Measurements from ENCODE around the gene RPS16. TPM values are rescaled to one million over a fixed set of nuclear protein-coding genes. Genes with fewer than 3 reads are reported as not detected.

The RPS16 gene
- total and polyA plus RNA-seq, 2 donors (not counting 1 experiment from before 2014, with no cell fraction given) = 3,910 to 6,448 TPM

DNA sequence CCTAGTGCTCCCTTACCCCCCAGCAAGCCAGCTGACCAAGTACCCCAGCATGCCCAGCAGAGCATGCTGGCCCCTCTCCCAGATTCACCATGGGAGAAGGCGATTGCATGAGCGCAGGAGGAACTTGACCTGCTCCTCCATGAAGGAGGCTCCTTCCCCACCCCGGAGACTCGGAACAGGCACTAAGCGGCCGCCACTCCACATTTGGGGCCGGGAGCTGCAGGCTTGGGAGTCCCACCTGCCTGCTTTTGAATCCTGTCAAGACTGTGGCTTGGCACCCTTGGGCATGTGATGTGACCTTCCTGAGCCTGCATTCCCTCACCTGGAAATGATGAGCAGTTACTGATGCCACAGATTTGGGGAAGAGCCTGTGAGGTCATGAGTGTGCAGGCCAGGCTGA is 32.2 kb upstream of the RPS16 start:
- no peak overlapping the region for H3K4me2 ChIP-seq (replicated peaks; ENCODE audit: low read depth, low read length, poor library complexity, severe bottlenecking)
- no peaks in the 10 kb centered on the region for H3K27me3 Mint-ChIP-seq
- no peaks in the 10 kb centered on the region for H3K4me1 ChIP-seq (ENCODE audit: control insufficient read depth in 2 of 2, insufficient read depth in 2 of 2, low read length in 2 of 2)
- DNase-seq = no peak
- WGBS (ENCODE audit: insufficient coverage) = 94% methylated on average over 7 of the region's 7 CpGs
- no peaks in the 10 kb centered on the region for H3K4me1 Mint-ChIP-seq
- ChIA-PET POLR2A (interaction anchor here (0.7 kb wide), 1 partner anchor 33 kb away, joined by 3 read pairs; no protein-coding TSS in a partner anchor), CTCF (interaction anchor here (1.0 to 2.4 kb wide), 3 partner anchors 9 to 27 kb away, joined by 3 to 6 read pairs (median 3); no protein-coding TSS in a partner anchor)
- H3K36me3 ChIP-seq (replicated peaks in 1 of 2; ENCODE audit: control extremely low read depth in 1 of 2, control insufficient read depth in 1 of 2, extremely low read depth in 1 of 2, insufficient read depth in 2 of 2, low read length in 1 of 2) = peaks cover 17 to 94% of the 10 kb centered on the region in 2 experiments
- no peak overlapping the region for H2AFZ ChIP-seq (ENCODE audit: insufficient read depth, low read depth, low read length, poor library complexity, severe bottlenecking)
- H3K9me3 ChIP-seq (ENCODE audit: control extremely low read depth in 1 of 3, control insufficient read depth in 2 of 3, insufficient read depth in 1 of 3, low read length in 2 of 3) = no peaks in the 10 kb centered on the region
- H3K4me3 ChIP-seq (ENCODE audit: control extremely low read depth in 1 of 5, extremely low read depth in 1 of 5, insufficient read depth in 1 of 5, low read depth in 2 of 5, low read length in 4 of 5) = no peak overlapping the region
- H3K9me3 Mint-ChIP-seq (ENCODE audit: insufficient read depth) = no peaks in the 10 kb centered on the region
- no peak overlapping the region for H3K9ac ChIP-seq (ENCODE audit: low read length)
- no peak for ATAC-seq (ENCODE audit: low read depth)
- H3K79me2 ChIP-seq (ENCODE audit: control insufficient read depth, insufficient read depth, low read length) = peaks cover 27% of the 10 kb centered on the region
- H3K27me3 ChIP-seq (replicated peaks in 1 of 4; ENCODE audit: control extremely low read depth in 1 of 4, control insufficient read depth in 3 of 4, insufficient read depth in 4 of 4, low read length in 3 of 4) = no peaks in the 10 kb centered on the region
- H4K20me1 ChIP-seq (ENCODE audit: control insufficient read depth, insufficient read depth, low read length, poor library complexity, severe bottlenecking) = peaks cover 61% of the 10 kb centered on the region
- no peak overlapping the region for H3K27ac ChIP-seq (ENCODE audit: low read length in 2 of 2)
- H3K27ac Mint-ChIP-seq = no peak overlapping the region
- intact Hi-C loops (cut with micrococcal nuclease) = no loop called here
- no peak overlapping the region for H3K4me3 Mint-ChIP-seq
- no peak for TF ChIP-seq EZH2 (IDR thresholded peaks at IDR 0.05; ENCODE audit: borderline replicate concordance, insufficient read depth, low read depth, low read length, poor library complexity, severe bottlenecking)
- TF ChIP-seq, protein P1, sequence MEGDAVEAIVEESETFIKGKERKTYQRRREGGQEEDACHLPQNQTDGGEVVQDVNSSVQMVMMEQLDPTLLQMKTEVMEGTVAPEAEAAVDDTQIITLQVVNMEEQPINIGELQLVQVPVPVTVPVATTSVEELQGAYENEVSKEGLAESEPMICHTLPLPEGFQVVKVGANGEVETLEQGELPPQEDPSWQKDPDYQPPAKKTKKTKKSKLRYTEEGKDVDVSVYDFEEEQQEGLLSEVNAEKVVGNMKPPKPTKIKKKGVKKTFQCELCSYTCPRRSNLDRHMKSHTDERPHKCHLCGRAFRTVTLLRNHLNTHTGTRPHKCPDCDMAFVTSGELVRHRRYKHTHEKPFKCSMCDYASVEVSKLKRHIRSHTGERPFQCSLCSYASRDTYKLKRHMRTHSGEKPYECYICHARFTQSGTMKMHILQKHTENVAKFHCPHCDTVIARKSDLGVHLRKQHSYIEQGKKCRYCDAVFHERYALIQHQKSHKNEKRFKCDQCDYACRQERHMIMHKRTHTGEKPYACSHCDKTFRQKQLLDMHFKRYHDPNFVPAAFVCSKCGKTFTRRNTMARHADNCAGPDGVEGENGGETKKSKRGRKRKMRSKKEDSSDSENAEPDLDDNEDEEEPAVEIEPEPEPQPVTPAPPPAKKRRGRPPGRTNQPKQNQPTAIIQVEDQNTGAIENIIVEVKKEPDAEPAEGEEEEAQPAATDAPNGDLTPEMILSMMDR (IDR thresholded peaks at IDR 0.05) = no peak

DNA sequence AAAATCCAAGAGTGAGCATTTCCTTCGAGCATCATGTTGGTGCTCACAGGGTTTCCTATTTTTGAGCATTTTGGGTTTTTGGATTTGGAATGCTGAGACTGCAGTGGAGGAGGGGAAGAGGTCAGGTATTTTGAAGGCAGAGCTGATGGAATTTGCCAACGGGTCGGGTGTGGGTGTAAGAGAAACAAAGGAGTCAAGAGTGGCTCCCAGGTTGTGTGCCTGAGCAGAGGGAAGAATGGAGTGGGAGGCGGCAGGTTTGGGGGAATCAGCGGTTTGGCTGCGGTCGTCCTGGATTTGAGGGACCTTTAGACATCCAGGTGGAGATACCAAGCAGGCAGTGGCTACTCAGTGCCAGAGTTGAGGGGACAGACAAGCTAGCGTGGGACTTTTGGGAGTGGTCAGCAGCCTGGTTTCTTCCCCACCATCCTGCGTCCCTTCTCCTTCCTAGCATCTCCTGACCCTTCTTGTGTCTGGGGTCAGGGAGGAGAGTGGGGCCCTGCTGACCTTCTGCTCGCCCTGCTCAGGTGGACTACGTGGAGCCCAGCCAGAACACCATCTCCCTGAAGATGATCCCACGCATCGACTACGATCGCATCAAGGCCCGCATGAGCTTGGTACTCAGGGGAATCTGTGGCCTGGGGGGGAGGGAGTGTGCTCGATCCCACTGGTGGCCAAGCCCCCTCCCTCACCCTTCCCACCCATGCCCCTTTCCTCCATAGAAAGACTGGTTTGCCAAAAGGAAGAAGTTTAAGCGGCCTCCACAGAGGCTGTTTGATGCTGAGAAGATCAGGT is 30.4 kb upstream of the RPS16 start:
- peaks cover 32% of the 10 kb centered on the region for H3K79me2 ChIP-seq (ENCODE audit: control insufficient read depth, insufficient read depth, low read length)
- DNase-seq (no peak), ATAC-seq (ENCODE audit: low read depth) (no peak)
- no peaks in the 10 kb centered on the region for H3K4me1 ChIP-seq (ENCODE audit: control insufficient read depth in 2 of 2, insufficient read depth in 2 of 2, low read length in 2 of 2)
- Mint-ChIP-seq H3K27ac (no peak overlapping the region), H3K27me3 (no peaks in the 10 kb centered on the region), H3K4me1 (no peaks in the 10 kb centered on the region), H3K4me3 (no peak overlapping the region), H3K9me3 (ENCODE audit: insufficient read depth) (no peaks in the 10 kb centered on the region)
- peaks cover 17 to 84% of the 10 kb centered on the region in 2 experiments for H3K36me3 ChIP-seq (replicated peaks in 1 of 2; ENCODE audit: control extremely low read depth in 1 of 2, control insufficient read depth in 1 of 2, extremely low read depth in 1 of 2, insufficient read depth in 2 of 2, low read length in 1 of 2)
- TF ChIP-seq, protein P1 (IDR thresholded peaks at IDR 0.05) = no peak
- no peak for TF ChIP-seq EZH2 (IDR thresholded peaks at IDR 0.05; ENCODE audit: borderline replicate concordance, insufficient read depth, low read depth, low read length, poor library complexity, severe bottlenecking)
- H3K27ac ChIP-seq (ENCODE audit: low read length in 2 of 2) = no peak overlapping the region
- H3K9ac ChIP-seq (ENCODE audit: low read length) = no peak overlapping the region
- H3K9me3 ChIP-seq (ENCODE audit: control extremely low read depth in 1 of 3, control insufficient read depth in 2 of 3, insufficient read depth in 1 of 3, low read length in 2 of 3) = no peaks in the 10 kb centered on the region
- WGBS (ENCODE audit: insufficient coverage) = 98% methylated on average over 7 of the region's 18 CpGs
- intact Hi-C loops (cut with micrococcal nuclease) = no loop called here
- ChIA-PET POLR2A (no interaction called here), CTCF (interaction anchor here (1.0 to 3.8 kb wide), 3 partner anchors 8 to 10 kb away, joined by 3 to 16 read pairs (median 6); no protein-coding TSS in a partner anchor)
- H4K20me1 ChIP-seq (ENCODE audit: control insufficient read depth, insufficient read depth, low read length, poor library complexity, severe bottlenecking) = peaks cover 54% of the 10 kb centered on the region
- no peak overlapping the region for H3K4me3 ChIP-seq (ENCODE audit: control extremely low read depth in 1 of 5, extremely low read depth in 1 of 5, insufficient read depth in 1 of 5, low read depth in 2 of 5, low read length in 4 of 5)
- H3K27me3 ChIP-seq (replicated peaks in 1 of 4; ENCODE audit: control extremely low read depth in 1 of 4, control insufficient read depth in 3 of 4, insufficient read depth in 4 of 4, low read length in 3 of 4) = no peaks in the 10 kb centered on the region
- H2AFZ ChIP-seq (ENCODE audit: insufficient read depth, low read depth, low read length, poor library complexity, severe bottlenecking) = no peak overlapping the region
- H3K4me2 ChIP-seq (replicated peaks; ENCODE audit: low read depth, low read length, poor library complexity, severe bottlenecking) = no peak overlapping the region
